ENCODE data around the gene TGM5.

GRCh38 chr15:43249699-43250203 lies 17.0 kb downstream of the TGM5 start:
- TF ChIP-seq CTCF (IDR thresholded peaks at IDR 0.05) (no peak), POLR2A (IDR thresholded peaks at IDR 0.05) (no peak)

All from adrenal gland (tissue), 5 donors.